HUES48 (cell line): ENCODE results near the gene RELL1.

Experiments
- H3K27ac ChIP-seq: one replicate; pipeline ENCODE4 v1.7.0; 2013; ENCODE audit warnings: low read depth, low read length, inconsistent platforms
- H3K27me3 ChIP-seq: 2 replicates; pipeline ENCODE4 v1.6.1; 2013; ENCODE audit warnings: mild to moderate bottlenecking, low read length; ENCODE audit not compliant: control insufficient read depth, insufficient read depth
- H3K36me3 ChIP-seq: 2 replicates; pipeline ENCODE4 v1.6.1; 2013; ENCODE audit warnings: low read length; ENCODE audit not compliant: control insufficient read depth, insufficient read depth
- H3K4me1 ChIP-seq: 2 replicates; pipeline ENCODE4 v1.6.1; 2013; ENCODE audit warnings: mild to moderate bottlenecking, low read length; ENCODE audit not compliant: control insufficient read depth, insufficient read depth
- H3K4me3 ChIP-seq: 2 replicates; pipeline ENCODE4 v1.5.1; 2013; ENCODE audit warnings: mild to moderate bottlenecking, low read depth, low read length
- H3K9ac ChIP-seq: 2 replicates; pipeline ENCODE4 v1.6.1; 2013; ENCODE audit warnings: mild to moderate bottlenecking, low read depth, low read length, moderate library complexity
- H3K9me3 ChIP-seq: 2 replicates; pipeline ENCODE4 v1.6.1; 2013; ENCODE audit warnings: low read length; ENCODE audit not compliant: control insufficient read depth, insufficient read depth

The RELL1 gene

DNA sequence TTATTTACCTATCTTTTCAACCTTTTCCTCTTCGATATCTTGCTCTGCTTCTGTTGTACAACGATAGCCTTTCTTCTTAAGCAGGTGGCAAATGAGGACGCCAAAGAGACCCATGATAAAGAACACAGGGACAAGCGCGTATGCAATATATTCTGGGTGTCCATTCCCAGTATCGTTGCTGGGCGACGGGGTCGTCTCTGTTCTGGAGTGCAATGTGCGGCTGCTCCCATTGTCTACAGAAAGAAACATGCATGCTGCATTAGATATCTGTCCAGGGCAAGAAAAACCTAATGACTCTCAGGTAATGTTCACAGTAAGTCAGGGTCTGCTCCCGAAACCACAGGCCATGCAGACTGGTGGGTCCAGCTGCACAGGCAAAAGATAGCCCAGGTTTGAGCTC lies 36.9 kb downstream of the RELL1 start:
- H3K27ac ChIP-seq, result no peak overlapping the region
- no peaks in the 10 kb centered on the region for H3K27me3 ChIP-seq
- H3K36me3 ChIP-seq, result peaks cover 11% of the 10 kb centered on the region; the same call in 1 of the 2 replicates
- H3K9me3 ChIP-seq, result no peaks in the 10 kb centered on the region
- peaks cover 41% of the 10 kb centered on the region for H3K4me1 ChIP-seq
- no peak overlapping the region for H3K9ac ChIP-seq
- H3K4me3 ChIP-seq, result no peak overlapping the region

DNA sequence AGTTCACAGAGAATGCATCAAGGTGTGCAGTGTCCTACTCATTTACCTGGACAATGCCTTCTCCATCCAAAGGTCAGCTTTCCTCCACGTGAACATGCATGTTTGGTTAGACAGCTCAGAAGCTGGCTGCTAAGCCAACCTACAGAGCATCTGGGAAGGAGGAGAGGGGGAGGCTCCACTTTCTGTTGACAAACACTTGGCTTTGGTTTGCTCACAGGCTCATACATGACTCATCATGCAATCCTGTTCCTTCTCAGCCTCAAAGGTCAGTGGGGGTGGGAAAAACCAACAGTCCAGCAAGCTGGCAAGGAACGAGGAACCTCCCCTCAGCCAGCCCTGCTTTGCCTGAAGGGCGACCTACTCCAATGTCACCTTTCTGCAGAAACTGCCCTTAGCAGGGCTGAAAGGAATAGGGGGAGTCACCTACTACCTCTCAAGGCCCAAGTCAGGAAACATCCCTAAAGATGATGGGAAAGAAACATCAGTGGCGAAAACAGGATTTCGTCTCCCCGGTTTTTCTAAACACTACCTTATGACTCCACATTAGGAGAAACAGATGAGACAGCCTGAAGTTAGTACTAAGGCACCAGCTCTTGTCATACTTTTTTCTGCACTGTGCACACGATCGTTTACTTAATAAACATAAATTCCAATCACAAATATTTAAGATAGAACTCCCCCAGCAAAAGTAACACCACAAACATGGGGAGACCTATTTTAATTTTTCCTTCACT lies 37.9 kb downstream of the RELL1 start:
- Histone ChIP-seq H3K27ac (peak overlapping the region; percentile 80), H3K9ac (no peak overlapping the region), H3K4me1 (peaks cover 32% of the 10 kb centered on the region), H3K36me3 (peaks cover 11% of the 10 kb centered on the region; the same call in 1 of the 2 replicates), H3K27me3 (no peaks in the 10 kb centered on the region), H3K9me3 (no peaks in the 10 kb centered on the region), H3K4me3 (no peak overlapping the region)

DNA sequence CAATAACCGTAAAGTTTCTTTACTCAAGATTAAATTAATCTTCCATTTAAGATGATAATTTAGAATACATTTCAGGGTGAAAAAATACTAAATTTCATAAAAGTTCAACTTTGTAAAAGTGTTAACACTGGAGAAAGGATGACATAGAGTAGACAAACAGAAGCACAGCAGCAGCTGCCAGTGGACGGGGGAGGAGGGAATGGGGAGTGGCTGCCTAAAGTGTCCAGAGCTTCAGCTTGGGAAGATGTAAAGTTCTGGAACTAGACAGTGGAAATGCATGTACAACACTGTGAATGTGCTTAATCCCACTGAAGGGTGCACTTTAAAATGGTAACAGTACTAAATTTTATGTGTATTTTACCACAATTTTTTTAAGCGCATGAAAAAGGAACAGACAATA lies 39.9 kb downstream of the RELL1 start:
- Histone ChIP-seq H3K9me3 (no peaks in the 10 kb centered on the region), H3K36me3 (peaks cover 11% of the 10 kb centered on the region; the same call in 1 of the 2 replicates), H3K4me3 (no peak overlapping the region), H3K9ac (no peak overlapping the region), H3K27me3 (no peaks in the 10 kb centered on the region), H3K4me1 (peaks cover 32% of the 10 kb centered on the region), H3K27ac (no peak overlapping the region)

DNA sequence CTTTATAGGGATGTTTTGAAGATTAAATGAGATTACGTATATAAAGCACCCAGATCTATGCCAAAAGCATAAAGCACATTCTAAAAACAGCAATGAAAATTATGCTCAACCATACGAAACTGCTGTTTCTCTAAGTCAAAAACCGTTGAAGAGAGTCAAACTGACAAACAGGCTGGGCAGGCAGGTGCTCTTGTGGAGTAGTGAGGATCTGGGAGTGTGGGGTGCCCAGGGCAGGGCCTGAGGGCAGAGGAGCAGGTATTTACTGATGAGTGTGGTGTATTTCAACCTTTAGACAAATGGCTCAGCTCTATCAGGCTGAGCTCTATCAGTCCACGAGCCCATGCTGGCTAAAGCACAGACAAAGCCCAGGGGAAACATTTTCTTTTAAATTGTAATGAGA lies 40.4 kb downstream of the RELL1 start:
- Histone ChIP-seq H3K9me3 (no peaks in the 10 kb centered on the region), H3K27me3 (no peaks in the 10 kb centered on the region), H3K9ac (no peak overlapping the region), H3K36me3 (peaks cover 11% of the 10 kb centered on the region; the same call in 1 of the 2 replicates), H3K4me1 (peaks cover 33% of the 10 kb centered on the region), H3K4me3 (no peak overlapping the region), H3K27ac (no peak overlapping the region)

DNA sequence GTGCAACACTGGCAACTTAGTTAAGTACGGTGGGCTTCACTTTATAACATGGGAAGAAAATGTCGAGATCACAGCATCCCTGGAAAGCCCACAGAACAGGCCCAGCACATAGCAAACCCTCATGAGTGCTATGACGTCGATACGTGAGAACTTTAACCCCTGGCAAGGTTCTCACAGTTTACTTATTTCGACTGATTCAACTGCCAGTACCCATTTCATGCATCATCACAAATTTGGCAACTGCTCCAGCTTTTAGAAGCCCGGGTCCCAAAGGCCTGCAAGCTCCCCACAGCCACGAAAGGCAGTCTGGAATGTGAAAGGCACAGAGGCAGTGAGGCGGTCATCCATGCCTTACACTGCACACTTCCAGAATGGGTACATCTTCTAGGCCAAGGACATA lies 41.2 kb downstream of the RELL1 start:
- Histone ChIP-seq H3K4me3 (no peak overlapping the region), H3K36me3 (peaks cover 11% of the 10 kb centered on the region; the same call in 1 of the 2 replicates), H3K27me3 (no peaks in the 10 kb centered on the region), H3K27ac (no peak overlapping the region), H3K9ac (no peak overlapping the region), H3K4me1 (peaks cover 33% of the 10 kb centered on the region), H3K9me3 (no peaks in the 10 kb centered on the region)

DNA sequence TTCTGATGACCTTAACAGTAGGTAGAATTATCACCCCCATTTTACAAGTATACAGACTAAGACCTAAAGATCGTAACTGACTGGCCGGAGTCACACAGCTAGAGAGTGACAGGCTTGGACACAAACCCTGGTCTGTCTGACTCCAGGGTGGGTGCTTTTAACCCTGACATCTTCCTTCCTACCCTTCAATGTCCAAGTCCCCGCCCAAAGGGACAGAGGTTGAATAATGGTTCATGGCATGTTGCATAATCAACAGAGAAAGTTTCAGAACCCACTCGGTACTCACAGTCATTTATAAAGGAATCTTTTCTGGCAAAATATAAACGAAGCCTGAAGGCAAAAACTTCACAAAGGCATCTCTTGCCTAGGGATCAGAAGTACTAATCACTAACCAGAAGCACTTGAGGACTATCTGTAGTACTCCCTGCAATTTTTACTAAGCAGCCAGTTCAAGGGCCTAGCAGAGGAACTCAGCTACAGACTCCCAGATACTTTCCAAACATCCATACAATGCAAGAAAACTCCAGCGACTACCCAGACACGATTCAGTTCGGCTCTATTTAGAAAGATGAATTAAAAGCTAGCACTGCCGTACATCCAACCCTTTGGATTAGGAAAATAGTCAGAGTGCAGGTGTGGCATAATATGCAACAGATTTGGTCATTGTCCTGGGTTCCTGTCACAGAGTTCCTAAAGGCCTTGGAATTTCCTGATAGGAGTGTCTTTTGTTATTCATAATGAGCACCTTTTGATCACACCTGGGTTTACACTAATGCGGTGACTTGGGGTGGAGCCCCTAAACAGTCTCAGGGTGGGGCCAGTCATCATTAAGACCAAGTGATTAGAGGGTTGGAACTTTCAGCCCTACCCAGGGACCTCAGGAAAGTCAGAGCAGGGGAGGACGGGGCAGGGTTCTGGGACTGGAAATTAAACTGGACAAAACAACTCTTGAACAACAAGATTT lies 44.0 kb downstream of the RELL1 start:
- no peak overlapping the region for H3K27ac ChIP-seq
- H3K4me1 ChIP-seq, result peaks cover 24% of the 10 kb centered on the region
- peaks cover 13% of the 10 kb centered on the region for H3K36me3 ChIP-seq
- no peak overlapping the region for H3K4me3 ChIP-seq
- H3K9me3 ChIP-seq, result no peaks in the 10 kb centered on the region
- no peak overlapping the region for H3K9ac ChIP-seq
- no peaks in the 10 kb centered on the region for H3K27me3 ChIP-seq

DNA sequence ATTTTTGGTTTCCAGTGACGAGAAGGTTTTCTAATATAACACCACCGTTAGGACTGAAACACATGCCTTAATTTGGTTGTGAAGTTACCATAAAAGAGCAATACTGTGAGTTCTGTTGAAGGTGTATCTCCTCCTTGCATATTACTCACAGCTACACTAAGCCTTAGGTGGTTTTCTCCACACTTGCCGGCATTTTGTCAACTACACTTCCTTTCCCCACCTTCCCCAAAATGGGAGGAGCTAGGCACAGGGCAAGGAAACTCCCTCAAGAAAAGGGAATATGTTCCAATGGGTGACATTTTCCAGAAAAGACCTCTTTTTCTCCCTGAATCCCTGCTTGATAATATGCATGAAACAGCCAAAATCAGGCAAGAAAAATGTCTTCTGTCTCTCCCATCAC lies 44.8 kb downstream of the RELL1 start:
- no peak overlapping the region for H3K4me3 ChIP-seq
- H3K36me3 ChIP-seq, result peaks cover 6% of the 10 kb centered on the region
- no peak overlapping the region for H3K9ac ChIP-seq
- H3K27ac ChIP-seq, result no peak overlapping the region
- peaks cover 24% of the 10 kb centered on the region for H3K4me1 ChIP-seq
- no peaks in the 10 kb centered on the region for H3K9me3 ChIP-seq
- H3K27me3 ChIP-seq, result no peaks in the 10 kb centered on the region

DNA sequence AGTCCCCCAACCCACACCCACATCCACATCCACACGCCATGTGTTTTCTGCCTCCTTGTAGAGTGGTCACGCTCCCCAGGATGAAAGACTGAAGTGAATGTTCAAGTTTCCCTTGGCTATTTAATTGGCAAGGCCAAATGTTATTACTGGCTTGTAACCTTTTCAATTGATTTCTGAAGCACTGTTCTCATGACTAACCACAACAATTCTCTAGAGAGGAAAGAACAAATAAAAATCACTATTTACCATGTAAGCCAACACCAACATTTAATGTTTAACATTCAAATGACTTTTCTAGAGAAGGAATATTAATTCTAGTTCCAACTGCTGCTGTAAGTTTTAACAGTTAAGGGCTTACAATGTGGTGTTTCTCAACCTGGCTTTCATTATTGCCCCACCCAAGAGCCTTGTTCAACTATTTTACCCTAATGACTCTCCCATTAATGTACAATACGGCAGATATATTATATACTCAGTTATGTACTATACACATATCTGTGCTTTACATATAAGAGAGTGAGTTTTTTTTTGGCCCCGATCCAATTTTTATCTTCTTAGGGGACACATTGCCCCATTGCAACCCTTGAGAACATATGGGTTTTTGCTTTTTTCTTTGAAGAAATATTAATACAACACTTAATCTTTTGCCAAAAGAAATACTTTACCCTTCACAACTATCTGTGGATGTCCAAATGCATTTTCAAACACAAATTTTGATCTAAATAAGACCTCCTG lies 46.5 kb downstream of the RELL1 start:
- Histone ChIP-seq H3K9me3 (no peaks in the 10 kb centered on the region), H3K9ac (no peak overlapping the region), H3K27ac (no peak overlapping the region), H3K36me3 (peaks cover 4% of the 10 kb centered on the region), H3K27me3 (no peaks in the 10 kb centered on the region), H3K4me3 (no peak overlapping the region), H3K4me1 (peaks cover 35% of the 10 kb centered on the region)

DNA sequence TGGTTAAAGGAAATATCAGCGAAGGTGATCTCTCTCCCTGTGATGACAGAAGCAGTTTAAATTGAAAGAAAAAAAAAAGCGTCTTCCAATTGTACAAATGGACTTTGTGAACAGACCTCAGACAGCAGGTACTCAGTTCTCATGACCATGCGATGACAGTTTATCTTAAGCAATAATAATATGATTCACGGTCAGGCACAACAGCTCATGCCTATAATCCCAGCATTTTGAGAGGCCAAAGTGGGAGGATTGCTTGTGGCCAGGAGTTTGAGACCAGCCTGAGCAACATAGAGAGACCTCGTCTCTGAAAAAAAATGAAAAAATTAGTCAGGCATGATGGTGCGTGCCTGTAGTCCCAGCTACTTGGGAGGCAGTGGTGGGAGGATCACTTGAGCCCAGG lies 51.0 kb downstream of the RELL1 start:
- H3K4me1 ChIP-seq, result peaks cover 10% of the 10 kb centered on the region; the same call in 1 of the 2 replicates
- H3K9me3 ChIP-seq, result no peaks in the 10 kb centered on the region
- no peak overlapping the region for H3K4me3 ChIP-seq
- no peak overlapping the region for H3K27ac ChIP-seq
- peaks cover 22% of the 10 kb centered on the region for H3K36me3 ChIP-seq
- H3K27me3 ChIP-seq, result no peaks in the 10 kb centered on the region
- no peak overlapping the region for H3K9ac ChIP-seq

DNA sequence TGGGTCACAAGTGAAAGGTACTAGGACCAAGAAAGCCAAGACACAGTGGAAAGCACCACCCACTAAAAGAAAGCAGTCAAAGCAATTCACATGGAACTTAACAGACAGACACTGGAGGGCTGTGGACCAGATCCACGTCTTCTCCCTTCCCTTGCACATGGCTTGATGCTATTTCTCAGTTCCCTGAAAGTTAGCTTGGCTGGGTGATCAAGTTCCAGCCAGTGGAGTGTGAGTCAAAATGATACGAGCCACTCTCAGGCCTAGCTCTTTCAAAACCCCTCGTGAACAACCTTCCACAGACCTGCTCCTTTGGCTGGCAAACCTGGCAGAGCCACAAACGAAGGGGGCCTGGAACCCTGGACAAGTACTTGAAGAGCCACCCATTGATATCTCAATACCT lies 52.0 kb downstream of the RELL1 start:
- Histone ChIP-seq H3K9ac (no peak overlapping the region), H3K36me3 (peaks cover 22% of the 10 kb centered on the region)

More for the DNA sequence above, 52.0 kb downstream of the RELL1 start:
- Histone ChIP-seq H3K4me3 (no peak overlapping the region), H3K9me3 (no peaks in the 10 kb centered on the region), H3K27me3 (no peaks in the 10 kb centered on the region), H3K4me1 (peaks cover 10% of the 10 kb centered on the region; the same call in 1 of the 2 replicates), H3K27ac (no peak overlapping the region)
